GM21526 (cell line): ENCODE data around the gene ZNG1F.
"Not testable (repeated sequence)": the region's sequence is repeated elsewhere in the genome, so short reads cannot be mapped to it uniquely, and the experiment has no call there.

Experiments
- ATAC-seq: cut with Tn5 transposase; IDR thresholded peaks from one replicate; pipeline ENCODE4 v1.9.1; 2021; ENCODE audit warnings: moderate library complexity; ENCODE audit not compliant: unreplicated experiment, low FRiP score

The ZNG1F gene

GRCh38 chr9:41189217-41189616 lies at the start of gene ZNG1F:
Gene ZNG1F (minus strand): TSS chr9:41189317. CDS start chr9:41189258, 59 bp downstream.
- not testable (repeated sequence) for ATAC-seq

- not testable (repeated sequence) for ATAC-seq
Measured at GRCh38 chr9:41237110-41237749, 48.1 kb upstream of the ZNG1F start.

- not testable (repeated sequence) for ATAC-seq
Measured at GRCh38 chr9:41236486-41237109, 47.5 kb upstream of the ZNG1F start.

GRCh38 chr9:41234811-41235805 lies 46.0 kb upstream of the ZNG1F start:
- ATAC-seq = peak; percentile 100

- ATAC-seq = peak; percentile 3
Measured at GRCh38 chr9:41234221-41234620, 45.1 kb upstream of the ZNG1F start.

- ATAC-seq = not testable (repeated sequence)
Measured at GRCh38 chr9:41232326-41232725, 43.2 kb upstream of the ZNG1F start.

- not testable (repeated sequence) for ATAC-seq
Measured at GRCh38 chr9:41230418-41230817, 41.3 kb upstream of the ZNG1F start.

- ATAC-seq = peak; percentile 45
Measured at GRCh38 chr9:41229408-41230401, 40.6 kb upstream of the ZNG1F start.

GRCh38 chr9:41219831-41220230 lies 30.7 kb upstream of the ZNG1F start:
- ATAC-seq = not testable (repeated sequence)

GRCh38 chr9:41188439-41188838 lies 678 bp downstream of the ZNG1F start:
- not testable (repeated sequence) for ATAC-seq

- not testable (repeated sequence) for ATAC-seq
Measured at GRCh38 chr9:41174994-41175393, 14.1 kb downstream of the ZNG1F start.

GRCh38 chr9:41150116-41150515 lies 39.0 kb downstream of the ZNG1F start:
- not testable (repeated sequence) for ATAC-seq

GRCh38 chr9:41141878-41142277 lies 47.2 kb downstream of the ZNG1F start:
- not testable (repeated sequence) for ATAC-seq

- ATAC-seq = not testable (repeated sequence)
Measured at GRCh38 chr9:41128581-41128980, 60.5 kb downstream of the ZNG1F start, which contains the start of gene FOXD4L6. Gene FOXD4L6 (minus strand): TSS chr9:41128681. CDS start chr9:41128383, 298 bp downstream.

GRCh38 chr9:41126746-41127446 lies 62.2 kb downstream of the ZNG1F start:
- ATAC-seq = not testable (repeated sequence)

- not testable (repeated sequence) for ATAC-seq
Measured at GRCh38 chr9:41125936-41126335, 63.2 kb downstream of the ZNG1F start.

GRCh38 chr9:41125109-41125658 lies 63.9 kb downstream of the ZNG1F start:
- ATAC-seq = not testable (repeated sequence)

- ATAC-seq = not testable (repeated sequence)
Measured at GRCh38 chr9:41124250-41125108, 64.6 kb downstream of the ZNG1F start.
